PC-9 (cell line): ENCODE data around the gene ZNF625.

ENCODE experiments used
- CTCF ChIP-seq: fragments of 200-600 bp; sonication (generic); conservative IDR thresholded peaks from 2 replicates; pipeline ENCODE4 v1.6.1; 2017; ENCODE audit warnings: mixed run types, antibody characterized with exemption, mild to moderate bottlenecking, moderate library complexity
- EZH2 ChIP-seq: fragments of 200-600 bp; sonication (generic); IDR thresholded peaks from 2 replicates; pipeline ENCODE4 v1.8.0; 2017; ENCODE audit warnings: antibody characterized with exemption, low read depth

- no peak for TF ChIP-seq EZH2
- TF ChIP-seq CTCF: peak; percentile 89
These were observed 15.8 kb downstream of the ZNF625 start for GRCh38 chr19:12140545-12141404.
